HG03064 (cell line): ENCODE results near the gene SUPT5H.

Experiments
- ATAC-seq: cut with Tn5 transposase; IDR thresholded peaks from one replicate; pipeline ENCODE4 v1.9.1; 2021; ENCODE audit warnings: low read depth; ENCODE audit not compliant: unreplicated experiment

Gene SUPT5H

GRCh38 chr19:39409208-39410016 lies 36.0 kb upstream of the SUPT5H start:
- ATAC-seq = no peak

- no peak for ATAC-seq
Observed at GRCh38 chr19:39410017-39410830, 35.2 kb upstream of the SUPT5H start.

- ATAC-seq = no peak
Observed at GRCh38 chr19:39410831-39411080, 34.6 kb upstream of the SUPT5H start.

GRCh38 chr19:39411081-39411831 lies 34.1 kb upstream of the SUPT5H start:
- ATAC-seq = no peak

- peak; percentile 27 for ATAC-seq
Observed at GRCh38 chr19:39411832-39412099, 33.6 kb upstream of the SUPT5H start.

- ATAC-seq = peak; percentile 31
Observed at GRCh38 chr19:39412100-39412866, 33.1 kb upstream of the SUPT5H start, which contains the start of gene PLEKHG2. Gene PLEKHG2, plus strand, starts transcription at chr19:39412669. Its CDS starts 1,418 bp downstream, at chr19:39414087.

GRCh38 chr19:39412867-39413271 lies 32.5 kb upstream of the SUPT5H start:
- no peak for ATAC-seq

GRCh38 chr19:39413272-39413910 lies 32.0 kb upstream of the SUPT5H start:
- no peak for ATAC-seq

- ATAC-seq = no peak
Observed at GRCh38 chr19:39413911-39414608, 31.3 kb upstream of the SUPT5H start.

- no peak for ATAC-seq
Observed at GRCh38 chr19:39415111-39416046, 30.0 kb upstream of the SUPT5H start.

- no peak for ATAC-seq
Observed at GRCh38 chr19:39416152-39417120, 28.9 kb upstream of the SUPT5H start.

- ATAC-seq = no peak
Observed at GRCh38 chr19:39417463-39418181, 27.8 kb upstream of the SUPT5H start.

GRCh38 chr19:39419003-39419402 lies 26.4 kb upstream of the SUPT5H start:
- ATAC-seq = no peak

- no peak for ATAC-seq
Observed at GRCh38 chr19:39420769-39421168, 24.6 kb upstream of the SUPT5H start.

- ATAC-seq = no peak
Observed at GRCh38 chr19:39422020-39422419, 23.4 kb upstream of the SUPT5H start.

- ATAC-seq = no peak
Observed at GRCh38 chr19:39423258-39424086, 21.9 kb upstream of the SUPT5H start.
